Effector CD4-positive, alpha-beta T cell (primary cell): ENCODE data around the gene PDE3B.

Experiments used
- DNase-seq: peaks from one replicate; pipeline ENCODE4 v3.0.0-alpha.2; 2020

Gene PDE3B

GRCh38 chr11:14892036-14892556, 248.5 kb downstream of the PDE3B start, which contains the start of gene CYP2R1:
Gene CYP2R1, minus strand, starts transcription at chr11:14892231. Its CDS starts 26 bp downstream, at chr11:14892205.
- peak; percentile 83 for DNase-seq

- no peak for DNase-seq
These were observed 249.0 kb downstream of the PDE3B start for GRCh38 chr11:14892577-14892976.

GRCh38 chr11:14894657-14895598, 251.3 kb downstream of the PDE3B start:
- no peak for DNase-seq

- DNase-seq, result no peak
These were observed 254.8 kb downstream of the PDE3B start for GRCh38 chr11:14898355-14898754.

- DNase-seq, result no peak
These were observed 255.3 kb downstream of the PDE3B start for GRCh38 chr11:14898906-14899305.

- no peak for DNase-seq
These were observed 259.2 kb downstream of the PDE3B start for GRCh38 chr11:14902650-14903350.

- peak; percentile 82 for DNase-seq
These were observed 261.1 kb downstream of the PDE3B start for GRCh38 chr11:14904745-14905103.

GRCh38 chr11:14905104-14906033, 261.8 kb downstream of the PDE3B start:
- peak; percentile 64 for DNase-seq

GRCh38 chr11:14906578-14906977, 263.0 kb downstream of the PDE3B start:
- no peak for DNase-seq

GRCh38 chr11:14906993-14907392, 263.4 kb downstream of the PDE3B start:
- DNase-seq, result no peak

GRCh38 chr11:14907411-14908213, 264.0 kb downstream of the PDE3B start:
- peak; percentile 81 for DNase-seq

- peak; percentile 16 for DNase-seq
These were observed 264.7 kb downstream of the PDE3B start for GRCh38 chr11:14908214-14908880.

GRCh38 chr11:14914536-14914935, 270.9 kb downstream of the PDE3B start:
- no peak for DNase-seq

- DNase-seq, result no peak
These were observed 272.8 kb downstream of the PDE3B start for GRCh38 chr11:14916403-14916802.
